MCF 10A (cell line): Measurements from ENCODE around the gene ACOT7. TPM values are rescaled to one million over a fixed set of nuclear protein-coding genes. Genes with fewer than 3 reads are reported as not detected.
A peak's percentile ranks its signal among the peaks of the same experiment; 100 is the strongest.

Experiments
- BruUV-seq: library from RNA; stranded (reverse); fragments of 400-500 nt; replicated peaks from 2 replicates; lab custom pipeline; 2021; lab: Mats Ljungman, UMichigan
- CTCF ChIA-PET: fragments of 300-600 bp; sonication (Branson Sonifier 250); formaldehyde crosslinking; extraction: SDS; loops from one replicate; lab custom pipeline; 2021; ENCODE audit warnings: antibody characterized with exemption, inconsistent platforms; lab: Yijun Ruan, JAX
- POLR2A ChIA-PET: fragments of 300-600, 350-650 bp; sonication (Branson Sonifier 250); formaldehyde crosslinking; extraction: SDS; loops from one replicate; lab custom pipeline; 2020; ENCODE audit warnings: antibody characterized with exemption, inconsistent platforms; lab: Yijun Ruan, JAX
- DNase-seq: peaks from one replicate; pipeline ENCODE4 v3.0.0-alpha.2; 2018; ENCODE audit not compliant: unreplicated experiment
- H3K27ac Mint-ChIP-seq: one replicate; pipeline ENCODE4 v1.8.0; 2022; ENCODE audit warnings: mild to moderate bottlenecking, low read depth, mixed read lengths; ENCODE audit not compliant: unreplicated experiment
- H3K27me3 Mint-ChIP-seq: one replicate; pipeline ENCODE4 v1.8.0; 2022; ENCODE audit warnings: mixed read lengths; ENCODE audit not compliant: insufficient read depth, unreplicated experiment
- H3K36me3 Mint-ChIP-seq: one replicate; pipeline ENCODE4 v1.8.0; 2022; ENCODE audit warnings: mild to moderate bottlenecking, moderate library complexity, mixed read lengths; ENCODE audit not compliant: insufficient read depth, unreplicated experiment
- H3K4me1 Mint-ChIP-seq: one replicate; pipeline ENCODE4 v1.8.0; 2022; ENCODE audit warnings: mixed read lengths; ENCODE audit not compliant: insufficient read depth, unreplicated experiment
- H3K4me3 Mint-ChIP-seq: one replicate; pipeline ENCODE4 v1.8.0; 2022; ENCODE audit warnings: mild to moderate bottlenecking, moderate library complexity, mixed read lengths; ENCODE audit not compliant: unreplicated experiment
- H3K9me3 Mint-ChIP-seq: one replicate; pipeline ENCODE4 v1.8.0; 2022; ENCODE audit warnings: mixed read lengths; ENCODE audit not compliant: unreplicated experiment
- intact Hi-C: fragments of 100-400 bp; cut with micrococcal nuclease; formaldehyde crosslinking; loops from 2 replicates; pipeline ENCODE4 v1.14.1; 2022
- total RNA-seq: library from RNA; stranded (reverse); gene quantifications from 2 replicates; pipeline ENCODE4 v1.2.3, GENCODE V29; 2022
- TF ChIP-seq, protein P1 (sequence below): fragments of 200-600 bp; IDR thresholded peaks from one replicate; pipeline ENCODE4 v1.8.0; 2022; ENCODE audit warnings: antibody characterized with exemption, mild to moderate bottlenecking; ENCODE audit not compliant: unreplicated experiment

The ACOT7 gene
- total RNA-seq, 1 experiment from 2014 or later = 117 TPM

DNA sequence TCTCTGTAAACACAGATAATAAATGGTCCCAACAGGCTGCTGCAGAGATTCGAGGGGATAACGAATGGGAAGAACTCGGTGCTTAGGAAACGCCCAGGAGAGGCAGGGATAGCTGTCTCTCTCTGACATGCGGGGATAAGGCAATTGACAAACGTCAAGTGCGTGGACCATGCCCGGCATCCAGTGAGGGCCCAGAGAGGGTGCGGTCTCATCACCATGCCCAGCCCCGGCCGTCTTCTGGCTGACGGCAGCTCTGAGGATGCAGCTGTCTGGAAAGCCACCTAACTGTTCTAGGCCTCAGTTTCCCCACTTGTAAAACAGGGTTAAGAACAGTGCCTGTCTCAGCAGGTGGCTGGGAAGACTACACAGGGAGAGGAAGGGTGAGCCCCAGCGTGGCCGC, 48.1 kb downstream of the ACOT7 start:
- H3K27ac Mint-ChIP-seq = no peak overlapping the region
- no peak overlapping the region for H3K4me3 Mint-ChIP-seq
- TF ChIP-seq, protein P1, sequence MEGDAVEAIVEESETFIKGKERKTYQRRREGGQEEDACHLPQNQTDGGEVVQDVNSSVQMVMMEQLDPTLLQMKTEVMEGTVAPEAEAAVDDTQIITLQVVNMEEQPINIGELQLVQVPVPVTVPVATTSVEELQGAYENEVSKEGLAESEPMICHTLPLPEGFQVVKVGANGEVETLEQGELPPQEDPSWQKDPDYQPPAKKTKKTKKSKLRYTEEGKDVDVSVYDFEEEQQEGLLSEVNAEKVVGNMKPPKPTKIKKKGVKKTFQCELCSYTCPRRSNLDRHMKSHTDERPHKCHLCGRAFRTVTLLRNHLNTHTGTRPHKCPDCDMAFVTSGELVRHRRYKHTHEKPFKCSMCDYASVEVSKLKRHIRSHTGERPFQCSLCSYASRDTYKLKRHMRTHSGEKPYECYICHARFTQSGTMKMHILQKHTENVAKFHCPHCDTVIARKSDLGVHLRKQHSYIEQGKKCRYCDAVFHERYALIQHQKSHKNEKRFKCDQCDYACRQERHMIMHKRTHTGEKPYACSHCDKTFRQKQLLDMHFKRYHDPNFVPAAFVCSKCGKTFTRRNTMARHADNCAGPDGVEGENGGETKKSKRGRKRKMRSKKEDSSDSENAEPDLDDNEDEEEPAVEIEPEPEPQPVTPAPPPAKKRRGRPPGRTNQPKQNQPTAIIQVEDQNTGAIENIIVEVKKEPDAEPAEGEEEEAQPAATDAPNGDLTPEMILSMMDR = no peak
- BruUV-seq = no TSS peak
- H3K9me3 Mint-ChIP-seq = no peaks in the 10 kb centered on the region
- intact Hi-C loops = no loop called here
- CTCF ChIA-PET = interaction anchor here (0.6 to 1.8 kb wide), 5 partner anchors 60 to 232 kb away, joined by 3 to 8 read pairs (median 4); no protein-coding TSS in a partner anchor
- DNase-seq = no peak
- H3K36me3 Mint-ChIP-seq = peaks cover 14% of the 10 kb centered on the region
- no peaks in the 10 kb centered on the region for H3K27me3 Mint-ChIP-seq
- H3K4me1 Mint-ChIP-seq = peaks cover 22% of the 10 kb centered on the region
- POLR2A ChIA-PET = interaction anchor here (1.3 kb wide), 1 partner anchor 69 kb away, joined by 6 read pairs; no protein-coding TSS in a partner anchor

DNA sequence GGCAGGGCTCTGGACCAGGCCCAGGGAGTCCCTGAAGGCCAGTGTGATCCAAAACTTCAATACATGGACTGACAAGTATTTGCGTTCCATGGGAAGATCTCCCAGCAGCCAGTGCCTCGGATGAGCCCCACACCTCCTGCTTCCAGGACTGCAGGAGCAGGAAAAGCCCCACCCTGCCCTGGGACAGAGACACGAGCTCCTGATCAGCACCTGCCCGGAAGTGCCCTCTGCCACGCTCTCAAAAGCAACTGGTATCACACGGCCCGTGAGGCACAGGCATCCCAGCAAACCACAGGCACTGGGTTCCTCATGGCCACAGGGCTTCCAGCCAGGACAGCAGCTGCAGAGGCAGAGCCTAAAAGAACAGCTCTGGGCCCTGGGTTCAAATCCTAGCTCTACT, 48.6 kb downstream of the ACOT7 start:
- Mint-ChIP-seq H3K27me3 (no peaks in the 10 kb centered on the region), H3K4me3 (no peak overlapping the region), H3K27ac (no peak overlapping the region), H3K36me3 (peaks cover 14% of the 10 kb centered on the region), H3K9me3 (no peaks in the 10 kb centered on the region), H3K4me1 (peaks cover 19% of the 10 kb centered on the region)
- TF ChIP-seq, protein P1 = no peak
- CTCF ChIA-PET = interaction anchor here (0.7 to 1.8 kb wide), 5 partner anchors 59 to 232 kb away, joined by 3 to 7 read pairs (median 4); no protein-coding TSS in a partner anchor
- DNase-seq = no peak
- BruUV-seq = no TSS peak
- POLR2A ChIA-PET = interaction anchor here (1.3 kb wide), 1 partner anchor 70 kb away, joined by 6 read pairs; no protein-coding TSS in a partner anchor
- intact Hi-C loops = no loop called here

DNA sequence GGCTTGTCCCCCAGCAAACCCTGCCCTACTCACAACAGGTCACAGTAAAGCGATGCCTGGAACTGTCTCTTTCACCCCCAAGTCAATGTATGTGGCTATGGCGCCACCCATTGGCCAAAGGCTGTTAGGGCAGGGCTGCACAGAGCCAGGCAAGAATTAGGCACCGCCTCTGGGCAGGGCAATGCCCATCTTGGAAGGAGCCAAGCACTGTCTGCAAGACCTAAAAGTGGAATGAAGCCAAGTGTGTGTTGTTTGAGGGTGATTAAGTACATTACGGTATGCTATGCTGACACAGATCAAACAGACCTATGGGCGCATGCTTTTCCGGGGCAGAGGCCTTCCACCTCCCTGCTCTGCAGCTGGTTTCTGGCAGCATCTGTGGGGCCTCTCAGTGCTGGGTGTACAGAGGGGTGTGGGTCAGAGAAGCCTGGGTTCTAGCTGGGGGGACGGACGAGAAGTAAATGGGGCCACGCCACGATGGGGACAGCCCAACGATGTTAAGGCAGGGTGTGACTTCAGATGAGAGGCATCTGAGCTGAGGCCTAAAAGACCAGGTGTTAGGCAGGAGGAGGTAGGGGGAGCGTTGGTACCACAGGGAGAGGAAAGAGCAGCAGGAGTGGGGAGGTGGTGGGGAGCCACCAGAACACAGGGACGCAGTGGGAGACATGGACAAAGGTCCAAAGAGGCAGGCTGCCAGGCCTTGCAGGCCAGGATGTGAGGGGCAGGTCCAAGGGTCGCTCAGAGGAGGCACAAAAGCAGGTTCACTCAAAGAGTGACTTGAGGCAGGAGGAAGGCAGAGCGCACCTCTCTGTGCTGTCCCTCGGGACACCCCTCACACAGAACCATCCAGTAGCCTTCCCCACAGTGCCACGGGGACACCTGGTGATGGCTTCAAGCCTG, 49.8 kb downstream of the ACOT7 start:
- Mint-ChIP-seq H3K36me3 (peaks cover 21% of the 10 kb centered on the region), H3K27ac (peak overlapping the region; percentile 68), H3K4me1 (peaks cover 15% of the 10 kb centered on the region), H3K27me3 (no peaks in the 10 kb centered on the region), H3K4me3 (no peak overlapping the region), H3K9me3 (no peaks in the 10 kb centered on the region)
- TF ChIP-seq, protein P1 = peak; percentile 93
- intact Hi-C loops = loop anchor here (1.0 to 5.0 kb wide), 3 partner anchors 97 to 290 kb away; no protein-coding TSS in a partner anchor
- CTCF ChIA-PET = interaction anchor here (0.6 to 6.6 kb wide), 33 partner anchors 8 to 291 kb away, joined by 3 to 88 read pairs (median 4); no protein-coding TSS in a partner anchor
- BruUV-seq = no TSS peak
- POLR2A ChIA-PET = interaction anchor here (0.7 kb wide), 1 partner anchor 49 kb away, joined by 3 read pairs; no protein-coding TSS in a partner anchor
- peak; percentile 98 for DNase-seq

DNA sequence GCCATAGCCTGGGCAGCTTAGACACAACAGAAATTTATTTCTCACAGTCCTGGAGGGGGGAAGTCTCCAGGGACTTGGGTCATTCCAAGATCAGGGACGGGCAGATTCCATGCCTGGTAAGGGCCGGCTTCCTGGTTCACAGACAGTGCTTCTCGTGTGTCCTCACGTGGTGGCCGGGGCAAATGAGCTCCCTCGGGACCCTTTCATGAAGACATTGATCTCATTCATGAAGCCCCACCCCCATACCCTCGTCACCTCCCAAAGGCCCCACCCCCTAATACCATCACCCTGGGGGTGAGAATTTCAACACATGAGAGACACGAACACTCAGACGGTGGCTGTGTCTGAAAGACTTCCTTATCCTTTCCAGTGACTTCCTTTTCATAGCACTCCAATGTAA, 51.5 kb downstream of the ACOT7 start:
- intact Hi-C loops = loop anchor here (5.0 kb wide), 1 partner anchor 235 kb away; no protein-coding TSS in a partner anchor
- Mint-ChIP-seq H3K4me1 (peaks cover 15% of the 10 kb centered on the region), H3K36me3 (peaks cover 19% of the 10 kb centered on the region), H3K9me3 (no peaks in the 10 kb centered on the region), H3K27me3 (no peaks in the 10 kb centered on the region), H3K27ac (no peak overlapping the region), H3K4me3 (no peak overlapping the region)
- no peak for DNase-seq
- ChIA-PET POLR2A (interaction anchor here (1.2 kb wide), 1 partner anchor 96 kb away, joined by 3 read pairs; no protein-coding TSS in a partner anchor), CTCF (interaction anchor here (0.6 to 6.6 kb wide), 9 partner anchors 19 to 289 kb away, joined by 3 to 88 read pairs (median 4); partner anchors contain the start of gene HES2)
- BruUV-seq = no TSS peak
- TF ChIP-seq, protein P1 = no peak
